Measurements from ENCODE around the gene GAD2.

The GAD2 gene

DNA sequence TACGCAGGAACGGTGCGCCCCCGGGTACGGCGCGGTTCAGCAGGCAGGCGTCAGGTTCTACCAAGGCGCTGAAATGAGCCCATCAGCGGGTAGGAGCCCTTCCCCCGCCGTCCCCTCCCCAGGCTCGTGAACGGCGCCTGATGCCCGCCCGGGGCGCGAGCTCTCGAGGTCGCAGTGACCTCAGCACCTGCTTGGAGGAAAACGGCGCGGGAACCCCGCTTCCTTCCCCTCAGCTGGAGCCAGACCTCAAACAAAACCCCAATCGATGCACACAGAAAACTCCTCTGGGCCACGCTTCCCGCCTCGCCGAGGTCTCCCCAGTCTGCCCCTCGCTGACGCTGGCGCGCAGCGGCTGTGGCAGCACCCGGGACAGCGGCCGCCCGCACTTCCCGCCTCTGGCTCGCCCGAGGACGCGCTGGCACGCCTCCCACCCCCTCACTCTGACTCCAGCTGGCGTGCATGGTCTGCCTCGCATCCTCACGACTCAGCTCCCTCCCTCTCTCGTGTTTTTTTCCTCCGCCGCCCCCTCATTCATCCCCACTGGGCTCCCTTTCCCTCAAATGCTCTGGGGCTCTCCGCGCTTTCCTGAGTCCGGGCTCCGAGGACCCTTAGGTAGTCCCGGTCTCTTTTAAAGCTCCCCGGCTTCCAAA, 514 bp upstream of the GAD2 start:
- no peaks in the 10 kb centered on the region for H3K27me3 ChIP-seq (replicated peaks; ENCODE audit: insufficient read depth, low read length)
- no peak overlapping the region for H3K4me3 ChIP-seq (ENCODE audit: low read length)
- H3K27ac ChIP-seq (ENCODE audit: low read length) = no peak overlapping the region
- DNase-seq = no peak
- H3K4me2 ChIP-seq (ENCODE audit: low read depth, low read length) = no peak overlapping the region
- H3K9me2 ChIP-seq (replicated peaks; ENCODE audit: insufficient read depth, low read length) = no peaks in the 10 kb centered on the region
- H4K20me1 ChIP-seq (ENCODE audit: insufficient read depth, low read length) = no peaks in the 10 kb centered on the region
- H3K79me2 ChIP-seq (ENCODE audit: low read length) = no peaks in the 10 kb centered on the region
- H3K4me1 ChIP-seq (ENCODE audit: low read length) = no peaks in the 10 kb centered on the region
- TF ChIP-seq EZH2phosphoT487 (IDR thresholded peaks at IDR 0.05; ENCODE audit: low read length) = no peak
- H3K9ac ChIP-seq (ENCODE audit: low read length) = no peak overlapping the region
- no peaks in the 10 kb centered on the region for H3K9me3 ChIP-seq (replicated peaks; ENCODE audit: insufficient read depth, low read length)
- no peaks in the 10 kb centered on the region for H3F3A ChIP-seq (ENCODE audit: insufficient read depth, low read length)
- H3K36me3 ChIP-seq (replicated peaks; ENCODE audit: insufficient read depth, low read length) = no peaks in the 10 kb centered on the region
- no peak overlapping the region for H2AFZ ChIP-seq (ENCODE audit: low read length)

DNA sequence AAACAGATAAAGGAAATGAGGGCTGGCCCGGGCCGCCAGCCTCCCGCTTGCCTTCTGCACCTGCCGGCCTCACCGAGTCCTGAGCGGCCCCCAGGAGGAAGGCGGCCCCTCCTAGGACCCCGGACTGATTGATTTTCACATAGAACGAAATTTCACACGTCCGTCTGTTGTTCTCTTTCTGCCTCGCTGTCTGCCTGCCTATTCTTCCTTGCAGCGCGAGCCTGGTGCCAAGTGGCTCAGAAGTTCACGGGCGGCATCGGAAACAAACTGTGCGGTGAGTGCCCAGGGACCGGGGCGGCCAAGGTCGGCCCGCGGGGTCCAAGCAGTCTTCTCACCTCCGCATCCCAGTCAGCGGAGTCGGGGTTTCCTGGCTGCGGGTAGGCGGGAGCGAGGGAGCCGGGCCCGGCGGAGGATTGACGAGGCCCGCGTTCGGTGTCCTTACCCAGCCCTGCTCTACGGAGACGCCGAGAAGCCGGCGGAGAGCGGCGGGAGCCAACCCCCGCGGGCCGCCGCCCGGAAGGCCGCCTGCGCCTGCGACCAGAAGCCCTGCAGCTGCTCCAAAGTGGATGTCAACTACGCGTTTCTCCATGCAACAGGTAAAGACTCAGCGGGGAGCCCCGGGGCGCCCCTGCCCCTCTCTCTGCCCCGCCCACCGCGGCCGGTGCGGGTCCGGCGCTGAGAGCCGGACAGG, 967 bp downstream of the GAD2 start:
- DNase-seq = no peak
- H3K4me1 ChIP-seq (ENCODE audit: low read length) = no peaks in the 10 kb centered on the region
- H3K36me3 ChIP-seq (replicated peaks; ENCODE audit: insufficient read depth, low read length) = no peaks in the 10 kb centered on the region
- H3K4me2 ChIP-seq (ENCODE audit: low read depth, low read length) = no peak overlapping the region
- no peak overlapping the region for H3K9ac ChIP-seq (ENCODE audit: low read length)
- H4K20me1 ChIP-seq (ENCODE audit: insufficient read depth, low read length) = no peaks in the 10 kb centered on the region
- no peaks in the 10 kb centered on the region for H3F3A ChIP-seq (ENCODE audit: insufficient read depth, low read length)
- no peaks in the 10 kb centered on the region for H3K27me3 ChIP-seq (replicated peaks; ENCODE audit: insufficient read depth, low read length)
- no peak for TF ChIP-seq EZH2 (optimal IDR thresholded peaks at IDR 0.05; ENCODE audit: low read depth, low read length)
- no peak for TF ChIP-seq EZH2phosphoT487 (IDR thresholded peaks at IDR 0.05; ENCODE audit: low read length)
- TF ChIP-seq, protein P1, sequence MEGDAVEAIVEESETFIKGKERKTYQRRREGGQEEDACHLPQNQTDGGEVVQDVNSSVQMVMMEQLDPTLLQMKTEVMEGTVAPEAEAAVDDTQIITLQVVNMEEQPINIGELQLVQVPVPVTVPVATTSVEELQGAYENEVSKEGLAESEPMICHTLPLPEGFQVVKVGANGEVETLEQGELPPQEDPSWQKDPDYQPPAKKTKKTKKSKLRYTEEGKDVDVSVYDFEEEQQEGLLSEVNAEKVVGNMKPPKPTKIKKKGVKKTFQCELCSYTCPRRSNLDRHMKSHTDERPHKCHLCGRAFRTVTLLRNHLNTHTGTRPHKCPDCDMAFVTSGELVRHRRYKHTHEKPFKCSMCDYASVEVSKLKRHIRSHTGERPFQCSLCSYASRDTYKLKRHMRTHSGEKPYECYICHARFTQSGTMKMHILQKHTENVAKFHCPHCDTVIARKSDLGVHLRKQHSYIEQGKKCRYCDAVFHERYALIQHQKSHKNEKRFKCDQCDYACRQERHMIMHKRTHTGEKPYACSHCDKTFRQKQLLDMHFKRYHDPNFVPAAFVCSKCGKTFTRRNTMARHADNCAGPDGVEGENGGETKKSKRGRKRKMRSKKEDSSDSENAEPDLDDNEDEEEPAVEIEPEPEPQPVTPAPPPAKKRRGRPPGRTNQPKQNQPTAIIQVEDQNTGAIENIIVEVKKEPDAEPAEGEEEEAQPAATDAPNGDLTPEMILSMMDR (IDR thresholded peaks at IDR 0.05; ENCODE audit: low read length) = no peak
- no peaks in the 10 kb centered on the region for H3K79me2 ChIP-seq (ENCODE audit: low read length)
- H3K9me3 ChIP-seq (replicated peaks; ENCODE audit: insufficient read depth, low read length) = no peaks in the 10 kb centered on the region
- H3K9me2 ChIP-seq (replicated peaks; ENCODE audit: insufficient read depth, low read length) = no peaks in the 10 kb centered on the region
- H3K4me3 ChIP-seq (ENCODE audit: low read length) = no peak overlapping the region
- no peak overlapping the region for H2AFZ ChIP-seq (ENCODE audit: low read length)
- H3K27ac ChIP-seq (ENCODE audit: low read length) = no peak overlapping the region

DNA sequence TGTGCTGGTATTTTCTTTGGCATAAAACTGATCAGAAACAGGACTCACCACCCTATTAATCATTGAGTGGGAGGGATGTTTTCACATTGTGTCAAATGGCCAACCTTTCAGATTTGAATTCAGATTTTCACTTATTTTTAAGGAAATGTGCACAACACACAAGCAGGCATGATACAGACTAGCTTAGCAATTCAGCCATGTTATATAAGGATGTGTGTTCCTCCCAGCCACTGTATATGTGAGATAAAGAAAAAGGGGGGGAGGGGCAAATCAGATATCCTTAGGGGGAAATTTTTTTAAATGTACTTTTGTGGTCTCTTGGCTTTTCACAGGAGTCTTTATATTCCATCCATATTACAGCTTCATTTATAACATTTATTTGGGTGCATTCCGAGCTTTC, 3.1 kb downstream of the GAD2 start:
- TF ChIP-seq EZH2 (optimal IDR thresholded peaks at IDR 0.05; ENCODE audit: low read depth, low read length) (no peak), EZH2phosphoT487 (IDR thresholded peaks at IDR 0.05; ENCODE audit: low read length) (no peak)
- TF ChIP-seq, protein P1 (IDR thresholded peaks at IDR 0.05; ENCODE audit: low read length) = no peak
- H3K9me3 ChIP-seq (replicated peaks; ENCODE audit: insufficient read depth, low read length) = no peaks in the 10 kb centered on the region
- no peaks in the 10 kb centered on the region for H3K27me3 ChIP-seq (replicated peaks; ENCODE audit: insufficient read depth, low read length)
- no peak overlapping the region for H2AFZ ChIP-seq (ENCODE audit: low read length)
- H3K36me3 ChIP-seq (replicated peaks; ENCODE audit: insufficient read depth, low read length) = no peaks in the 10 kb centered on the region
- H4K20me1 ChIP-seq (ENCODE audit: insufficient read depth, low read length) = no peaks in the 10 kb centered on the region
- H3F3A ChIP-seq (ENCODE audit: insufficient read depth, low read length) = no peaks in the 10 kb centered on the region
- no peaks in the 10 kb centered on the region for H3K79me2 ChIP-seq (ENCODE audit: low read length)
- H3K4me2 ChIP-seq (ENCODE audit: low read depth, low read length) = no peak overlapping the region
- no peaks in the 10 kb centered on the region for H3K9me2 ChIP-seq (replicated peaks; ENCODE audit: insufficient read depth, low read length)
- no peak overlapping the region for H3K9ac ChIP-seq (ENCODE audit: low read length)
- no peak for DNase-seq
- H3K4me1 ChIP-seq (ENCODE audit: low read length) = no peaks in the 10 kb centered on the region
- no peak overlapping the region for H3K27ac ChIP-seq (ENCODE audit: low read length)
- H3K4me3 ChIP-seq (ENCODE audit: low read length) = no peak overlapping the region

DNA sequence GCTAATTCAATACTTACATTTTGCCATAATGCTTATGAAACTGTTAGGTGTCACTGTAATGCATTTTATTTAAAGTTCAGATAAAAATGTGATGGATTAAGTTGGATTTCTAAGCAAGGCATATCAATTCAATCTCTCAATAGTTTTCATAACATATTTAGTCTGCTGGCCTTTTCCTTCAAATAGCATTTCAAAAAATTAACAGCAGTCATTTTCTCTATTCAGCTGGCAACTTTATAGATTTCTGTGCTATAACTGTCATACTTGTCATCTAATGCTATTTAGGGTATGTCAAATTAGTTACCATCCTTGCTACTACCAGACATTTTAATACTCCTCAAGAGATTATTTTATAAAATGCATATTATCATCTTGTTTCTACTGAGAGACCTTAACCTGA, 4.3 kb downstream of the GAD2 start:
- no peaks in the 10 kb centered on the region for H3K36me3 ChIP-seq (replicated peaks; ENCODE audit: insufficient read depth, low read length)
- H3K9me2 ChIP-seq (replicated peaks; ENCODE audit: insufficient read depth, low read length) = no peaks in the 10 kb centered on the region
- no peaks in the 10 kb centered on the region for H3F3A ChIP-seq (ENCODE audit: insufficient read depth, low read length)
- TF ChIP-seq EZH2 (optimal IDR thresholded peaks at IDR 0.05; ENCODE audit: low read depth, low read length) (no peak), EZH2phosphoT487 (IDR thresholded peaks at IDR 0.05; ENCODE audit: low read length) (no peak)
- TF ChIP-seq, protein P1 (IDR thresholded peaks at IDR 0.05; ENCODE audit: low read length) = no peak
- H4K20me1 ChIP-seq (ENCODE audit: insufficient read depth, low read length) = no peaks in the 10 kb centered on the region
- no peak overlapping the region for H2AFZ ChIP-seq (ENCODE audit: low read length)
- H3K9me3 ChIP-seq (replicated peaks; ENCODE audit: insufficient read depth, low read length) = no peaks in the 10 kb centered on the region
- no peak overlapping the region for H3K9ac ChIP-seq (ENCODE audit: low read length)
- H3K4me1 ChIP-seq (ENCODE audit: low read length) = no peaks in the 10 kb centered on the region
- no peak overlapping the region for H3K27ac ChIP-seq (ENCODE audit: low read length)
- H3K79me2 ChIP-seq (ENCODE audit: low read length) = no peaks in the 10 kb centered on the region
- DNase-seq = no peak
- no peak overlapping the region for H3K4me3 ChIP-seq (ENCODE audit: low read length)
- no peak overlapping the region for H3K4me2 ChIP-seq (ENCODE audit: low read depth, low read length)
- H3K27me3 ChIP-seq (replicated peaks; ENCODE audit: insufficient read depth, low read length) = no peaks in the 10 kb centered on the region
